HPDE6-E6E7 (cell line): ENCODE results near the gene BEND4.
"Not testable (repeated sequence)": the region's sequence is repeated elsewhere in the genome, so short reads cannot be mapped to it uniquely, and the experiment has no call there.

Source experiments
- DNase-seq: peaks from one replicate; pipeline ENCODE4 v3.0.0; 2011; ENCODE audit warnings: missing footprints; ENCODE audit errors: extremely low spot score

BEND4 gene

GRCh38 chr4:42152507-42153504, at the start of gene BEND4:
BEND4 (minus strand) TSS chr4:42152655; CDS start chr4:42152143, 512 bp downstream.
- DNase-seq = no peak

GRCh38 chr4:42197341-42197740, 44.9 kb upstream of the BEND4 start:
- DNase-seq = no peak

GRCh38 chr4:42172921-42173320, 20.5 kb upstream of the BEND4 start:
- no peak for DNase-seq

GRCh38 chr4:42172128-42172790, 19.8 kb upstream of the BEND4 start:
- no peak for DNase-seq

GRCh38 chr4:42167709-42168108, 15.3 kb upstream of the BEND4 start:
- DNase-seq = no peak

GRCh38 chr4:42166186-42166585, 13.7 kb upstream of the BEND4 start:
- DNase-seq = not testable (repeated sequence)

GRCh38 chr4:42159271-42160001, 7.0 kb upstream of the BEND4 start:
- no peak for DNase-seq

GRCh38 chr4:42151568-42152506, 618 bp downstream of the BEND4 start:
- DNase-seq = no peak

- no peak for DNase-seq
These were observed 1.5 kb downstream of the BEND4 start for GRCh38 chr4:42150653-42151567.

- no peak for DNase-seq
These were observed 3.5 kb downstream of the BEND4 start for GRCh38 chr4:42149004-42149403.

- DNase-seq = no peak
These were observed 4.0 kb downstream of the BEND4 start for GRCh38 chr4:42148425-42148824.

- no peak for DNase-seq
These were observed 8.4 kb downstream of the BEND4 start for GRCh38 chr4:42144028-42144427.

- no peak for DNase-seq
These were observed 9.9 kb downstream of the BEND4 start for GRCh38 chr4:42142591-42142990.

GRCh38 chr4:42136371-42136770, 16.1 kb downstream of the BEND4 start:
- no peak for DNase-seq

GRCh38 chr4:42133006-42133405, 19.4 kb downstream of the BEND4 start:
- DNase-seq = no peak

- DNase-seq = no peak
These were observed 20.4 kb downstream of the BEND4 start for GRCh38 chr4:42132099-42132498.

GRCh38 chr4:42123071-42123644, 29.3 kb downstream of the BEND4 start:
- no peak for DNase-seq

- DNase-seq = no peak
These were observed 30.2 kb downstream of the BEND4 start for GRCh38 chr4:42122237-42122636.

- DNase-seq = no peak
These were observed 32.6 kb downstream of the BEND4 start for GRCh38 chr4:42119886-42120285.

GRCh38 chr4:42112846-42113245, 39.6 kb downstream of the BEND4 start:
- no peak for DNase-seq
